Sigmoid colon (tissue), 4 donors: ENCODE measurements around the gene KLHL13.

ENCODE experiments used
- EP300 ChIP-seq, 4 donors: sonication (generic); formaldehyde crosslinking; IDR thresholded peaks; one replicate each; pipeline ENCODE4 v1.6.1; 2017; ENCODE audit warnings: antibody characterized with exemption in 4 of 4
- TF ChIP-seq, protein P1 (sequence below), 4 experiments: fragments of 450-650 bp in 3 of 4; fragments of 200-600 bp in 1 of 4; IDR thresholded peaks; one replicate each; pipeline ENCODE4 v1.5.1; 2016 to 2019; ENCODE audit warnings: antibody characterized with exemption in 4 of 4, mild to moderate bottlenecking in 3 of 4, moderate library complexity in 2 of 4

GRCh38 chrX:118156254-118156952 is 39.8 kb upstream of the KLHL13 start:
- TF ChIP-seq, protein P1, sequence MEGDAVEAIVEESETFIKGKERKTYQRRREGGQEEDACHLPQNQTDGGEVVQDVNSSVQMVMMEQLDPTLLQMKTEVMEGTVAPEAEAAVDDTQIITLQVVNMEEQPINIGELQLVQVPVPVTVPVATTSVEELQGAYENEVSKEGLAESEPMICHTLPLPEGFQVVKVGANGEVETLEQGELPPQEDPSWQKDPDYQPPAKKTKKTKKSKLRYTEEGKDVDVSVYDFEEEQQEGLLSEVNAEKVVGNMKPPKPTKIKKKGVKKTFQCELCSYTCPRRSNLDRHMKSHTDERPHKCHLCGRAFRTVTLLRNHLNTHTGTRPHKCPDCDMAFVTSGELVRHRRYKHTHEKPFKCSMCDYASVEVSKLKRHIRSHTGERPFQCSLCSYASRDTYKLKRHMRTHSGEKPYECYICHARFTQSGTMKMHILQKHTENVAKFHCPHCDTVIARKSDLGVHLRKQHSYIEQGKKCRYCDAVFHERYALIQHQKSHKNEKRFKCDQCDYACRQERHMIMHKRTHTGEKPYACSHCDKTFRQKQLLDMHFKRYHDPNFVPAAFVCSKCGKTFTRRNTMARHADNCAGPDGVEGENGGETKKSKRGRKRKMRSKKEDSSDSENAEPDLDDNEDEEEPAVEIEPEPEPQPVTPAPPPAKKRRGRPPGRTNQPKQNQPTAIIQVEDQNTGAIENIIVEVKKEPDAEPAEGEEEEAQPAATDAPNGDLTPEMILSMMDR (IDR thresholded peaks at IDR 0.05): no peak
- no peak for TF ChIP-seq EP300 (IDR thresholded peaks at IDR 0.05)
